Small intestine (tissue), 7 donors: ENCODE data around the gene FBXO28. TPM values are rescaled to one million over a fixed set of nuclear protein-coding genes. Genes with fewer than 3 reads are reported as not detected.

Source experiments
- DNase-seq, 2 donors: peaks; one replicate each; pipeline versions ENCODE4 v3.0.0 to v3.0.0-alpha.2; 2013
- FAIRE-seq: peaks from 2 replicates; lab custom pipeline; 2012; peaks lifted over from hg19 to GRCh38; lab: Jason Lieb, UNC
- H3K27ac ChIP-seq, 3 donors: one replicate each; pipeline ENCODE4 v1.5.1; 2013; ENCODE audit warnings: low read length in 2 of 3, mild to moderate bottlenecking in 2 of 3, control low read depth in 1 of 3, inconsistent platforms in 1 of 3, low read depth in 1 of 3, moderate library complexity in 1 of 3
- H3K27me3 ChIP-seq, 3 donors: one replicate each; pipeline ENCODE4 v1.6.1; 2013; ENCODE audit warnings: low read length in 3 of 3, inconsistent platforms in 1 of 3; ENCODE audit not compliant: control insufficient read depth in 3 of 3, insufficient read depth in 3 of 3
- H3K36me3 ChIP-seq, 3 donors: one replicate each; pipeline ENCODE4 v1.6.1; 2013; ENCODE audit warnings: low read length in 3 of 3, inconsistent platforms in 1 of 3, low read depth in 1 of 3, mild to moderate bottlenecking in 1 of 3, moderate library complexity in 1 of 3; ENCODE audit not compliant: control insufficient read depth in 3 of 3, insufficient read depth in 2 of 3
- H3K4me1 ChIP-seq, 3 donors: one replicate each; pipeline ENCODE4 v1.6.1; 2013; ENCODE audit warnings: low read length in 2 of 3, inconsistent platforms in 1 of 3, low read depth in 1 of 3, mild to moderate bottlenecking in 1 of 3, moderate library complexity in 1 of 3; ENCODE audit not compliant: control insufficient read depth in 3 of 3, insufficient read depth in 2 of 3
- H3K4me3 ChIP-seq, 3 donors: one replicate each; pipeline ENCODE4 v1.5.1; 2013; ENCODE audit warnings: low read length in 3 of 3, control low read depth in 1 of 3, inconsistent platforms in 1 of 3, low read depth in 1 of 3, mild to moderate bottlenecking in 1 of 3, moderate library complexity in 1 of 3
- H3K9me3 ChIP-seq, 2 donors: one replicate each; pipeline ENCODE4 v1.6.1; 2013; ENCODE audit warnings: low read depth in 1 of 2, low read length in 1 of 2; ENCODE audit not compliant: control insufficient read depth in 2 of 2, insufficient read depth in 1 of 2
- WGBS, 3 donors: extraction: QIAGEN DNeasy Blood & Tissue Kit; methylation state at CpG; one replicate each; pipeline ENCODE4 v1.1.7; 2013; 5-methylcytosine and 5-hydroxymethylcytosine counted together
- polyA plus RNA-seq, 4 donors: library from polyadenylated mRNA; stranded (reverse) in 3 of 4; unstranded in 1 of 4; fragments of 200-250 nt in 3 of 4; fragments of 120-200 nt in 1 of 4; gene quantifications; one replicate each; pipeline versions ENCODE4 v1.2.1 to v1.2.3, GENCODE V29; 2013
- donor health status: healthy with polysubstance abuse.
- donor health status: control.
- donor health status: control.
- donor health status: Bipolar disorder and iron deficiency.
- donor health status: healthy.

Gene FBXO28
- polyA plus RNA-seq, 4 donors, result 7.8 to 26.8 (median 9.4) TPM

GRCh38 chr1:224141693-224142092 lies 27.8 kb downstream of the FBXO28 start:
- Histone ChIP-seq H3K4me3 (no peak overlapping the region), H3K27ac (no peak overlapping the region), H3K36me3 (peaks cover 3 to 52% (median 5%) of the 10 kb centered on the region in 3 donors), H3K4me1 (no peaks in the 10 kb centered on the region), H3K27me3 (no peaks in the 10 kb centered on the region), H3K9me3 (no peaks in the 10 kb centered on the region)
- DNase-seq (no peak), FAIRE-seq (no peak)
- 91 to 98% (median 95%) methylated on average over 3 of the region's 3 CpGs for WGBS, 3 donors

GRCh38 chr1:224149709-224150108 lies 35.8 kb downstream of the FBXO28 start:
- Histone ChIP-seq H3K4me3 (no peak overlapping the region), H3K9me3 (no peaks in the 10 kb centered on the region), H3K36me3 (peaks cover 0 to 25% (median 0%) of the 10 kb centered on the region in 3 donors), H3K27ac (no peak overlapping the region), H3K27me3 (no peaks in the 10 kb centered on the region), H3K4me1 (no peaks in the 10 kb centered on the region)
- 76 to 85% (median 79%) methylated on average over 1 of the region's 1 CpG for WGBS, 3 donors
- DNase-seq (no peak), FAIRE-seq (no peak)

DNA sequence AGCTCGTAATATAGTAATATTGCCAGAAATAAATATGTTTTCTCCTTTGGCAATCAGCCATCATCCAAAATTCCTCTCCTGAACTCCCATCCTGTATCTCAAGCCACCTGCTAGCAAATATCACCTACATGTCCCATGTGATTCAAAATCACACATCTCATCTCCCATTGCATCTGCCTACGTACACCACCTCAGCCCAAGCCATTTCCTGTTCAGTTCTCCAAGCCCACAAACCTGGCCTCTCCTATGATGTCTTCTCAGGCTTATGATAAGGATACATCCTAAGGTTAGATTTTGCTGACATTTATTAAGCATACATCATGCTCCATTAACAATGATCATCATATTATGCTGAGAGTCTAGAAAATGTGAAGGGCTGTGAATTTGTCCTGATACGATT lies 37.2 kb downstream of the FBXO28 start:
- Histone ChIP-seq H3K9me3 (no peaks in the 10 kb centered on the region), H3K4me1 (no peaks in the 10 kb centered on the region), H3K27ac (no peak overlapping the region), H3K27me3 (no peaks in the 10 kb centered on the region), H3K36me3 (peaks cover 0 to 16% (median 0%) of the 10 kb centered on the region in 3 donors), H3K4me3 (no peak overlapping the region)
- WGBS, 3 donors, result 78 to 91% (median 81%) methylated on average over 3 of the region's 3 CpGs
- DNase-seq (no peak), FAIRE-seq (no peak)

GRCh38 chr1:224157316-224157715 lies 43.4 kb downstream of the FBXO28 start:
- FAIRE-seq (no peak), DNase-seq (no peak)
- Histone ChIP-seq H3K4me3 (no peak overlapping the region), H3K27ac (no peak overlapping the region), H3K27me3 (no peaks in the 10 kb centered on the region), H3K36me3 (peaks cover 5 to 16% (median 11%) of the 10 kb centered on the region in 3 donors), H3K4me1 (no peaks in the 10 kb centered on the region), H3K9me3 (no peaks in the 10 kb centered on the region)
- 93 to 95% (median 94%) methylated on average over 11 of the region's 11 CpGs for WGBS, 3 donors

GRCh38 chr1:224159541-224159940 lies 45.6 kb downstream of the FBXO28 start:
- no peak for DNase-seq

GRCh38 chr1:224160171-224160682 lies 46.3 kb downstream of the FBXO28 start:
- H3K4me1 ChIP-seq, result no peaks in the 10 kb centered on the region
- no peak for DNase-seq
- H3K27me3 ChIP-seq, result no peaks in the 10 kb centered on the region
- H3K9me3 ChIP-seq, result no peaks in the 10 kb centered on the region
- H3K27ac ChIP-seq, result no peak overlapping the region
- H3K36me3 ChIP-seq, result peaks cover 5 to 11% (median 7%) of the 10 kb centered on the region in 3 donors
- 93 to 96% (median 93%) methylated on average over 9 of the region's 9 CpGs for WGBS, 3 donors
- no peak for FAIRE-seq
- no peak overlapping the region for H3K4me3 ChIP-seq

More at GRCh38 chr1:224159541-224159940, 45.6 kb downstream of the FBXO28 start:
- Histone ChIP-seq H3K36me3 (peaks cover 5 to 11% (median 7%) of the 10 kb centered on the region in 3 donors), H3K4me3 (no peak overlapping the region), H3K4me1 (no peaks in the 10 kb centered on the region), H3K9me3 (no peaks in the 10 kb centered on the region), H3K27ac (no peak overlapping the region), H3K27me3 (no peaks in the 10 kb centered on the region)
- no peak for FAIRE-seq
- 74 to 76% (median 74%) methylated on average over 6 of the region's 6 CpGs for WGBS, 3 donors

GRCh38 chr1:224162768-224163167 lies 48.9 kb downstream of the FBXO28 start:
- H3K27me3 ChIP-seq, result no peaks in the 10 kb centered on the region
- peaks cover 2 to 8% (median 5%) of the 10 kb centered on the region in 3 donors for H3K36me3 ChIP-seq
- no peaks in the 10 kb centered on the region for H3K9me3 ChIP-seq
- H3K27ac ChIP-seq, result no peak overlapping the region
- FAIRE-seq, result no peak
- H3K4me1 ChIP-seq, result no peaks in the 10 kb centered on the region
- 94 to 97% (median 96%) methylated on average over 8 of the region's 8 CpGs for WGBS, 3 donors
- H3K4me3 ChIP-seq, result no peak overlapping the region
- no peak for DNase-seq

- Histone ChIP-seq H3K9me3 (no peaks in the 10 kb centered on the region), H3K27me3 (no peaks in the 10 kb centered on the region), H3K36me3 (peaks cover 2 to 7% (median 5%) of the 10 kb centered on the region in 3 donors), H3K4me1 (no peaks in the 10 kb centered on the region), H3K27ac (no peak overlapping the region), H3K4me3 (no peak overlapping the region)
- FAIRE-seq, result no peak
- WGBS, 3 donors, result 64 to 81% (median 72%) methylated on average over 2 of the region's 2 CpGs
- no peak for DNase-seq
These were observed 49.4 kb downstream of the FBXO28 start for GRCh38 chr1:224163311-224163710.
